Upper lobe of left lung (tissue), 4 donors: ENCODE measurements around the gene RAC3.
A peak's percentile ranks its signal among the peaks of the same experiment; 100 is the strongest.

ENCODE experiments used
- CTCF ChIP-seq, 6 experiments: fragments of 450-650 bp in 4 of 6; fragments of 200-600 bp in 2 of 6; sonication (generic) in 2 of 6; IDR thresholded peaks; one replicate each; pipeline ENCODE4 v1.5.1; 2016 to 2019; ENCODE audit warnings: antibody characterized with exemption in 6 of 6
- POLR2A ChIP-seq, 4 donors: fragments of 450-650 bp; IDR thresholded peaks; one replicate each; pipeline ENCODE4 v1.5.1; 2016 to 2017; ENCODE audit warnings: antibody characterized with exemption in 4 of 4, mild to moderate bottlenecking in 2 of 4
- POLR2AphosphoS5 ChIP-seq, 2 donors: sonication (generic); formaldehyde crosslinking; IDR thresholded peaks; one replicate each; pipeline ENCODE4 v1.5.1; 2017; ENCODE audit warnings: antibody characterized with exemption in 2 of 2

- no peak for TF ChIP-seq CTCF (IDR thresholded peaks at IDR 0.05)
- no peak for TF ChIP-seq POLR2AphosphoS5 (IDR thresholded peaks at IDR 0.05)
- peak in 1 of 4 donors; percentile 27 for TF ChIP-seq POLR2A (IDR thresholded peaks at IDR 0.05)
Measured at GRCh38 chr17:81999587-81999975, 31.9 kb upstream of the RAC3 start.
